ENCODE measurements around the gene CCDC177.

The CCDC177 gene

GRCh38 chr14:69612014-69612782 lies 37.5 kb upstream of the CCDC177 start:
- peak in 1 of 3 donors; percentile 50 for DNase-seq
- Histone ChIP-seq H3K4me1 (ENCODE audit: control extremely low read depth in 1 of 4, control insufficient read depth in 4 of 4, insufficient read depth in 4 of 4, low read length in 3 of 4) (peaks cover 38 to 66% (median 62%) of the 10 kb centered on the region in 4 experiments), H3K36me3 (ENCODE audit: control insufficient read depth in 4 of 4, insufficient read depth in 4 of 4, low read length in 3 of 4) (peaks cover 0 to 6% (median 2%) of the 10 kb centered on the region in 4 experiments), H3K27me3 (replicated peaks in 2 of 5; ENCODE audit: control insufficient read depth in 4 of 5, insufficient read depth in 5 of 5, low read length in 4 of 5) (no peaks in the 10 kb centered on the region), H3K27ac (ENCODE audit: insufficient read depth in 1 of 2, low read depth in 1 of 2, low read length in 2 of 2, poor library complexity in 1 of 2, severe bottlenecking in 2 of 2) (peak overlapping the region; percentile 78 to 90), H3K4me3 (ENCODE audit: control insufficient read depth in 1 of 7, extremely low read depth in 1 of 7, insufficient read depth in 4 of 7, low read depth in 2 of 7, low read length in 6 of 7) (peak overlapping the region; percentile 45 to 87 (median 76)), H3K9me3 (ENCODE audit: control extremely low read depth in 1 of 5, control insufficient read depth in 4 of 5, insufficient read depth in 2 of 5, low read depth in 1 of 5, low read length in 4 of 5) (no peaks in the 10 kb centered on the region)
- WGBS (ENCODE audit: insufficient coverage): 1% methylated on average over 28 of the region's 47 CpGs
- POLR2A ChIA-PET: interaction anchor here (1.0 to 1.5 kb wide), 2 partner anchors 13 to 91 kb away, joined by 3 read pairs; no protein-coding TSS in a partner anchor
- CTCF ChIA-PET: interaction anchor here (0.7 to 10.4 kb wide), 10 partner anchors 11 to 116 kb away, joined by 3 to 83 read pairs (median 4); no protein-coding TSS in a partner anchor

DNA sequence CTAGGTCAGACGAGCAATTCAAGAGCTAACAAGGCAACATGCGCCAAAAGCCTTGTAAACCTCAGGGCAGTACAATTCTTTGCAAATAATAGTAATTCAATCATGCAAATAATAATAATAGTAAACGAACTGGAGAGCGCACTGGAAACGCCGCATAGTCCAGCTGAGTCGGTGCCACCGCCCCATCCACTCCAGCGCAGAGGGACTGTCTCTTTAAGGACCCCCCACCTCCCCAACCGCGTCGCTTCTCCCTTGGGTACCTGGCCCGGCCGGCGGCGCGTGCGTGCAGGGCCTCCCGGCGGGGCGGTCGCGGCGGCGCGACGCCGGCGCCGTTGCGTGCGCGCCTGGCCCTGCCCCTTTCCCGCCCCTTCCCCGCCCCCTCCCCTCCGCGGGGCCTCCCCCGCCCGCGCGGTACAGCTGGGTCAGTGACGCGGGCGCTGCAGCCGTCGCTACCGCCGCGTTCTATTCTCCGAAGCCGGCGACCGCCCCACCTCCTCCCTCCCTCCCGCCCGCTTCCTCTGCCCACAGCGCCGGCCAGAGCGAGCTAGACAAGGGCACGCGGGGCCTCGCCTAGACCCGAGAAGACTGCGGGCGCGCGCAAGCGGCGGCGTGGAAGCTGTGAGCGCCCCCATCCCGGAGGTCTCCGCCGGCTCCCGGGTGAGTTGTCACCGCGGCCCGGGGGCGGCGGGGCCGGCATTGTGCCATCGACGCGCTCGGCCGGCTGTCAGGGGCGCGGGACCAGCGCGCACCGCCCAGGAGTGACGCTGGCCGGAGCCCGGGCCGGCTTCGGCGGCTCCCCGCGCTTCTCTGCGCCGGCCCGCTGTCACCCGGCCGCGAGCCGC lies 36.7 kb upstream of the CCDC177 start, which contains the start of gene SUSD6:
Gene SUSD6, plus strand, starts transcription at position 425 of the 842 bp plus-strand sequence. CDS start 46,997 bp downstream, outside the sequence.
- peaks cover 30 to 58% (median 56%) of the 10 kb centered on the region in 4 experiments for H3K4me1 ChIP-seq (ENCODE audit: control extremely low read depth in 1 of 4, control insufficient read depth in 4 of 4, insufficient read depth in 4 of 4, low read length in 3 of 4)
- 0% methylated on average over 57 of the region's 105 CpGs for WGBS (ENCODE audit: insufficient coverage)

GRCh38 chr14:69610874-69611171 lies 36.2 kb upstream of the CCDC177 start:
- Histone ChIP-seq H3K4me3 (ENCODE audit: control insufficient read depth in 1 of 7, extremely low read depth in 1 of 7, insufficient read depth in 4 of 7, low read depth in 2 of 7, low read length in 6 of 7) (peak overlapping the region in 6 of 7 experiments; percentile 28 to 86 (median 68)), H3K4me1 (ENCODE audit: control extremely low read depth in 1 of 4, control insufficient read depth in 4 of 4, insufficient read depth in 4 of 4, low read length in 3 of 4) (peaks cover 24 to 53% (median 50%) of the 10 kb centered on the region in 4 experiments)

More for the DNA sequence above, 36.7 kb upstream of the CCDC177 start, which contains the start of gene SUSD6:
- Histone ChIP-seq H3K9me3 (ENCODE audit: control extremely low read depth in 1 of 5, control insufficient read depth in 4 of 5, insufficient read depth in 2 of 5, low read depth in 1 of 5, low read length in 4 of 5) (no peaks in the 10 kb centered on the region), H3K27ac (ENCODE audit: insufficient read depth in 1 of 2, low read depth in 1 of 2, low read length in 2 of 2, poor library complexity in 1 of 2, severe bottlenecking in 2 of 2) (peak within 1 kb of the TSS; percentile 78 to 90), H3K4me3 (ENCODE audit: control insufficient read depth in 1 of 7, extremely low read depth in 1 of 7, insufficient read depth in 4 of 7, low read depth in 2 of 7, low read length in 6 of 7) (peak within 1 kb of the TSS; percentile 45 to 87 (median 76)), H3K36me3 (ENCODE audit: control insufficient read depth in 4 of 4, insufficient read depth in 4 of 4, low read length in 3 of 4) (peaks cover 0 to 4% (median 2%) of the 10 kb centered on the region in 4 experiments), H3K27me3 (replicated peaks in 2 of 5; ENCODE audit: control insufficient read depth in 4 of 5, insufficient read depth in 5 of 5, low read length in 4 of 5) (no peaks in the 10 kb centered on the region)
- ChIA-PET POLR2A (interaction anchor here (0.6 to 1.5 kb wide), 5 partner anchors 14 to 162 kb away, joined by 3 read pairs; no protein-coding TSS in a partner anchor), CTCF (interaction anchor here (1.0 to 10.4 kb wide), 7 partner anchors 11 to 117 kb away, joined by 3 to 83 read pairs (median 3); no protein-coding TSS in a partner anchor)
- DNase-seq: peak; percentile 82 to 92 (median 92)

GRCh38 chr14:69610020-69610873 lies 35.6 kb upstream of the CCDC177 start:
- ChIA-PET CTCF (interaction anchor here (1.0 to 10.4 kb wide), 7 partner anchors 9 to 118 kb away, joined by 3 to 83 read pairs (median 3); no protein-coding TSS in a partner anchor), POLR2A (interaction anchor here (0.6 to 1.0 kb wide), 4 partner anchors 56 to 414 kb away, joined by 3 to 4 read pairs (median 3); no protein-coding TSS in a partner anchor)
- Histone ChIP-seq H3K9me3 (ENCODE audit: control extremely low read depth in 1 of 5, control insufficient read depth in 4 of 5, insufficient read depth in 2 of 5, low read depth in 1 of 5, low read length in 4 of 5) (no peaks in the 10 kb centered on the region), H3K36me3 (ENCODE audit: control insufficient read depth in 4 of 4, insufficient read depth in 4 of 4, low read length in 3 of 4) (peaks cover 0 to 3% (median 0%) of the 10 kb centered on the region in 4 experiments), H3K4me1 (ENCODE audit: control extremely low read depth in 1 of 4, control insufficient read depth in 4 of 4, insufficient read depth in 4 of 4, low read length in 3 of 4) (peaks cover 22 to 47% (median 44%) of the 10 kb centered on the region in 4 experiments), H3K4me3 (ENCODE audit: control insufficient read depth in 1 of 7, extremely low read depth in 1 of 7, insufficient read depth in 4 of 7, low read depth in 2 of 7, low read length in 6 of 7) (peak overlapping the region in 6 of 7 experiments; percentile 28 to 86 (median 68)), H3K27me3 (replicated peaks in 2 of 5; ENCODE audit: control insufficient read depth in 4 of 5, insufficient read depth in 5 of 5, low read length in 4 of 5) (no peaks in the 10 kb centered on the region), H3K27ac (ENCODE audit: insufficient read depth in 1 of 2, low read depth in 1 of 2, low read length in 2 of 2, poor library complexity in 1 of 2, severe bottlenecking in 2 of 2) (peak overlapping the region in 1 of 2 experiments; percentile 74)
- WGBS (ENCODE audit: insufficient coverage): 71% methylated on average over 4 of the region's 8 CpGs
- DNase-seq: no peak

More at GRCh38 chr14:69610874-69611171, 36.2 kb upstream of the CCDC177 start:
- Histone ChIP-seq H3K27me3 (replicated peaks in 2 of 5; ENCODE audit: control insufficient read depth in 4 of 5, insufficient read depth in 5 of 5, low read length in 4 of 5) (no peaks in the 10 kb centered on the region), H3K36me3 (ENCODE audit: control insufficient read depth in 4 of 4, insufficient read depth in 4 of 4, low read length in 3 of 4) (peaks cover 0 to 3% (median 0%) of the 10 kb centered on the region in 4 experiments), H3K9me3 (ENCODE audit: control extremely low read depth in 1 of 5, control insufficient read depth in 4 of 5, insufficient read depth in 2 of 5, low read depth in 1 of 5, low read length in 4 of 5) (no peaks in the 10 kb centered on the region), H3K27ac (ENCODE audit: insufficient read depth in 1 of 2, low read depth in 1 of 2, low read length in 2 of 2, poor library complexity in 1 of 2, severe bottlenecking in 2 of 2) (peak overlapping the region in 1 of 2 experiments; percentile 74)
- 38% methylated on average over 8 of the region's 8 CpGs for WGBS (ENCODE audit: insufficient coverage)
- POLR2A ChIA-PET: interaction anchor here (1.0 kb wide), 2 partner anchors 100 to 163 kb away, joined by 3 read pairs; no protein-coding TSS in a partner anchor
- CTCF ChIA-PET: interaction anchor here (1.0 to 10.4 kb wide), 7 partner anchors 10 to 117 kb away, joined by 3 to 83 read pairs (median 3); no protein-coding TSS in a partner anchor
- DNase-seq: no peak

- POLR2A ChIA-PET: interaction anchor here (1.4 kb wide), 1 partner anchor 166 kb away, joined by 3 read pairs; no protein-coding TSS in a partner anchor
- DNase-seq: no peak
- no peak overlapping the region for H3K27ac ChIP-seq (ENCODE audit: insufficient read depth in 1 of 2, low read depth in 1 of 2, low read length in 2 of 2, poor library complexity in 1 of 2, severe bottlenecking in 2 of 2)
These were observed 31.9 kb upstream of the CCDC177 start for GRCh38 chr14:69606258-69607184.

More at GRCh38 chr14:69606258-69607184, 31.9 kb upstream of the CCDC177 start:
- Histone ChIP-seq H3K36me3 (ENCODE audit: control insufficient read depth in 4 of 4, insufficient read depth in 4 of 4, low read length in 3 of 4) (no peaks in the 10 kb centered on the region), H3K27me3 (replicated peaks in 2 of 5; ENCODE audit: control insufficient read depth in 4 of 5, insufficient read depth in 5 of 5, low read length in 4 of 5) (no peaks in the 10 kb centered on the region), H3K4me3 (ENCODE audit: control insufficient read depth in 1 of 7, extremely low read depth in 1 of 7, insufficient read depth in 4 of 7, low read depth in 2 of 7, low read length in 6 of 7) (no peak overlapping the region), H3K9me3 (ENCODE audit: control extremely low read depth in 1 of 5, control insufficient read depth in 4 of 5, insufficient read depth in 2 of 5, low read depth in 1 of 5, low read length in 4 of 5) (no peaks in the 10 kb centered on the region), H3K4me1 (ENCODE audit: control extremely low read depth in 1 of 4, control insufficient read depth in 4 of 4, insufficient read depth in 4 of 4, low read length in 3 of 4) (peaks cover 2 to 15% (median 14%) of the 10 kb centered on the region in 4 experiments)
- CTCF ChIA-PET: interaction anchor here (0.9 to 10.4 kb wide), 13 partner anchors 11 to 148 kb away, joined by 3 to 83 read pairs (median 4); partner anchors contain the start of gene CCDC177
- 78% methylated on average over 4 of the region's 5 CpGs for WGBS (ENCODE audit: insufficient coverage)
